ENCODE results near the gene AKAIN1.

- TF ChIP-seq CTCF (IDR thresholded peaks at IDR 0.05): no peak
- no peak for TF ChIP-seq POLR2A (IDR thresholded peaks at IDR 0.05)
Measured at GRCh38 chr18:5146093-5146492, 51.0 kb downstream of the AKAIN1 start.

Data from body of pancreas (tissue), 4 donors.